Fibroblast of mammary gland (primary cell): Measurements from ENCODE around the gene MYH9.

ENCODE experiments used
- DNase-seq: peaks from one replicate; pipeline ENCODE4 v3.0.0-alpha.2; 2010; ENCODE audit warnings: low read depth
- H3K4me3 ChIP-seq: 2 replicates; pipeline ENCODE4 v1.5.1; 2011; ENCODE audit warnings: low read depth, mild to moderate bottlenecking, low read length, moderate library complexity; ENCODE audit not compliant: control insufficient read depth
- CTCF ChIP-seq: conservative IDR thresholded peaks from 2 replicates; pipeline ENCODE4 v1.5.1; 2011; ENCODE audit warnings: low read depth, low read length, inconsistent platforms; ENCODE audit not compliant: control insufficient read depth, insufficient read depth

Gene MYH9

GRCh38 chr22:36327922-36328551, 59.7 kb downstream of the MYH9 start:
- H3K4me3 ChIP-seq: no peak overlapping the region
- peak; percentile 52 for DNase-seq
- TF ChIP-seq CTCF: no peak

- TF ChIP-seq CTCF: no peak
- DNase-seq: no peak
- H3K4me3 ChIP-seq: no peak overlapping the region
Measured at GRCh38 chr22:36326178-36327161, 61.3 kb downstream of the MYH9 start.

- H3K4me3 ChIP-seq: no peak overlapping the region
- peak; percentile 95 for DNase-seq
- no peak for TF ChIP-seq CTCF
Measured at GRCh38 chr22:36325154-36326031, 62.4 kb downstream of the MYH9 start.

GRCh38 chr22:36324414-36324813, 63.4 kb downstream of the MYH9 start:
- H3K4me3 ChIP-seq: no peak overlapping the region
- no peak for DNase-seq
- no peak for TF ChIP-seq CTCF

- TF ChIP-seq CTCF: no peak
- H3K4me3 ChIP-seq: no peak overlapping the region
- DNase-seq: peak; percentile 59
Measured at GRCh38 chr22:36323855-36324331, 63.9 kb downstream of the MYH9 start.

- no peak overlapping the region for H3K4me3 ChIP-seq
- peak; percentile 74 for DNase-seq
- TF ChIP-seq CTCF: no peak
Measured at GRCh38 chr22:36323182-36323854, 64.4 kb downstream of the MYH9 start.
